HUES64 (cell line): ENCODE data around the gene MECR. TPM values are rescaled to one million over a fixed set of nuclear protein-coding genes. Genes with fewer than 3 reads are reported as not detected.

Experiments used
- H3K27ac ChIP-seq: 2 replicates; pipeline ENCODE4 v1.7.0; 2013; ENCODE audit warnings: low read depth, low read length, inconsistent platforms
- H3K27me3 ChIP-seq: 2 replicates; pipeline ENCODE4 v1.6.1; 2013; ENCODE audit warnings: mild to moderate bottlenecking, low read length; ENCODE audit not compliant: insufficient read depth
- H3K36me3 ChIP-seq: 2 replicates; pipeline ENCODE4 v1.6.1; 2013; ENCODE audit warnings: mild to moderate bottlenecking, low read length; ENCODE audit not compliant: insufficient read depth
- H3K4me1 ChIP-seq: 2 replicates; pipeline ENCODE4 v1.6.1; 2013; ENCODE audit warnings: mild to moderate bottlenecking, low read length, moderate library complexity; ENCODE audit not compliant: insufficient read depth
- H3K4me3 ChIP-seq: 2 replicates; pipeline ENCODE4 v1.5.1; 2013; ENCODE audit warnings: mild to moderate bottlenecking, low read length, moderate library complexity
- H3K9ac ChIP-seq: 2 replicates; pipeline ENCODE4 v1.6.1; 2013; ENCODE audit warnings: mild to moderate bottlenecking, low read depth, low read length
- H3K9me3 ChIP-seq: 2 replicates; pipeline ENCODE4 v1.6.1; 2013; ENCODE audit warnings: low read depth, low read length; ENCODE audit not compliant: insufficient read depth
- WGBS: fragments of 150-250, 120-280 bp; methylation state at CpG from one replicate; pipeline ENCODE4 v1.1.7; 2013; ENCODE audit warnings: missing lambda C conversion rate; 5-methylcytosine and 5-hydroxymethylcytosine counted together
- polyA plus RNA-seq, 2 experiments: library from polyadenylated mRNA; stranded (reverse); fragments of 50-300 nt; gene quantifications; one replicate each; pipeline ENCODE4 v1.2.3, GENCODE V29; 2013

Gene MECR, protein sequence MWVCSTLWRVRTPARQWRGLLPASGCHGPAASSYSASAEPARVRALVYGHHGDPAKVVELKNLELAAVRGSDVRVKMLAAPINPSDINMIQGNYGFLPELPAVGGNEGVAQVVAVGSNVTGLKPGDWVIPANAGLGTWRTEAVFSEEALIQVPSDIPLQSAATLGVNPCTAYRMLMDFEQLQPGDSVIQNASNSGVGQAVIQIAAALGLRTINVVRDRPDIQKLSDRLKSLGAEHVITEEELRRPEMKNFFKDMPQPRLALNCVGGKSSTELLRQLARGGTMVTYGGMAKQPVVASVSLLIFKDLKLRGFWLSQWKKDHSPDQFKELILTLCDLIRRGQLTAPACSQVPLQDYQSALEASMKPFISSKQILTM
- polyA plus RNA-seq (2013, experiment 1 of 2), result 24.9 TPM
- polyA plus RNA-seq (2013, experiment 2 of 2), result 26.4 TPM

DNA sequence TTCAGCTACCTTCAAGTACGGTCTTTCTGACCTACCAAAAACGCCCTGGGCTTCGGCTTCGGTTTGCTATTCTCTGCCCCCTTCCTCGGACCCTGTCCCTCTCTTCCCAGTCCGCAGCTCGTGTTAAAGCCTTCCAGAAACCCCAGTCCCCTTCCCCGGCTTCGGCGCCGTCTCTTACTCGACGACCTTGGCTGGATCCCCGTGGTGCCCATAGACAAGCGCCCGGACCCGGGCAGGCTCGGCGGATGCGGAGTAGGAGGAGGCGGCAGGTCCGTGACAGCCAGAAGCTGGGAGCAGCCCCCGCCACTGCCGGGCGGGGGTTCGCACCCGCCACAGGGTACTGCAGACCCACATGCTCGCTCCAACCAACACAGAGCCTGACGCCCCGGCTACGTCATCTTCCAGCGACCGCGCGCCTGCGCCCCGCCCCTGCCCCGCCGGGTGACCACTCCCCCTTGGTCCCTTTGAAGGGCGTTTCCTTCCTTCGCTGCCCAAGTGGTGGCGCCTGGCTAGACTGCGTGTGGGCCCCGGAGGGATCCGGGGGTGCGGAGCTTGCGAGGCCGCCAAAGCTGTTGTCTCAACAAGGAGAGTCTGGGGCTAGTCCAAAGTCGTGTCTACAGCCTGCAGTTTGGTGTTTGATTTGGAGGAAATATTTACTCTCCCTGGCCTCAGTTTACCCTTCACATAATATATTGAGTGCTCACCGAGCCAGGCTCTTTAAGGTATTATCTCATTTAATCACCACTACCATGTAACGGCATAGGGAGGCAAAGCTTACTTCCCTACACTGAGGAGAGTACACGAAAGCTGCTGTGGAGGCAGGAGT lies at the start of gene MECR:
Gene MECR (minus strand): TSS at position 382 of the 826 bp plus-strand sequence. CDS start 28 bp downstream, at position 354.
- Histone ChIP-seq H3K4me3 (peak within 1 kb of the TSS; percentile 86), H3K27ac (peak within 1 kb of the TSS; percentile 32; the same call in 1 of the 2 replicates)
- WGBS, result 3% methylated on average over 50 of the region's 52 CpGs

GRCh38 chr1:29279951-29280391 lies 49.2 kb upstream of the MECR start:
- Histone ChIP-seq H3K27ac (no peak overlapping the region), H3K9ac (no peak overlapping the region), H3K36me3 (no peaks in the 10 kb centered on the region; the same call in 1 of the 2 replicates), H3K4me3 (no peak overlapping the region), H3K9me3 (no peaks in the 10 kb centered on the region), H3K27me3 (no peaks in the 10 kb centered on the region), H3K4me1 (peaks cover 15% of the 10 kb centered on the region)
- 93% methylated on average over 11 of the region's 11 CpGs for WGBS

More for the DNA sequence above, at the start of gene MECR:
- no peaks in the 10 kb centered on the region for H3K9me3 ChIP-seq
- H3K4me1 ChIP-seq, result peaks cover 8% of the 10 kb centered on the region; the same call in 1 of the 2 replicates
- peaks cover 27% of the 10 kb centered on the region for H3K27me3 ChIP-seq
- H3K36me3 ChIP-seq, result peaks cover 5% of the 10 kb centered on the region; the same call in 1 of the 2 replicates
- H3K9ac ChIP-seq, result peak within 1 kb of the TSS; percentile 78

DNA sequence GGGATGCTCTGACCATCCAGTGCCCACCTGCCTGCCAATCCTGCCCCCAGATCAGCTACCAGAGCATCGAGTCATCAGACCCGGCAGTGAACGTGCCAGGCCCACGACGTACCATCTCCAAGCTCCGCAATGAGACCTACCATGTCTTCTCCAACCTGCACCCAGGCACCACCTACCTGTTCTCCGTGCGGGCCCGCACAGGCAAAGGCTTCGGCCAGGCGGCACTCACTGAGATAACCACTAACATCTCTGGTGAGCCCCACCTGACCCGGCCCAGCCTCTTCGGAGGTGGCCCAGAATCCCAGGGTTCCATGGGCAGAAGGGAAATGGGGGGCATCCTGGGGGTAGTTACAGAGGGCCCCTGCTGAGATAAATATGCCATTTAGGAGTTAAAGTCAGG lies 48.7 kb upstream of the MECR start:
- no peaks in the 10 kb centered on the region; the same call in 1 of the 2 replicates for H3K36me3 ChIP-seq
- no peak overlapping the region for H3K9ac ChIP-seq
- no peak overlapping the region for H3K4me3 ChIP-seq
- peaks cover 15% of the 10 kb centered on the region for H3K4me1 ChIP-seq
- H3K27ac ChIP-seq, result no peak overlapping the region
- 95% methylated on average over 13 of the region's 13 CpGs for WGBS
- H3K27me3 ChIP-seq, result no peaks in the 10 kb centered on the region
- H3K9me3 ChIP-seq, result no peaks in the 10 kb centered on the region

- 88% methylated on average over 3 of the region's 3 CpGs for WGBS
- Histone ChIP-seq H3K27ac (no peak overlapping the region), H3K36me3 (no peaks in the 10 kb centered on the region; the same call in 1 of the 2 replicates), H3K4me3 (no peak overlapping the region), H3K9ac (no peak overlapping the region), H3K9me3 (no peaks in the 10 kb centered on the region), H3K27me3 (no peaks in the 10 kb centered on the region), H3K4me1 (peaks cover 7% of the 10 kb centered on the region; the same call in 1 of the 2 replicates)
These were observed 47.4 kb upstream of the MECR start for GRCh38 chr1:29278124-29278523.

DNA sequence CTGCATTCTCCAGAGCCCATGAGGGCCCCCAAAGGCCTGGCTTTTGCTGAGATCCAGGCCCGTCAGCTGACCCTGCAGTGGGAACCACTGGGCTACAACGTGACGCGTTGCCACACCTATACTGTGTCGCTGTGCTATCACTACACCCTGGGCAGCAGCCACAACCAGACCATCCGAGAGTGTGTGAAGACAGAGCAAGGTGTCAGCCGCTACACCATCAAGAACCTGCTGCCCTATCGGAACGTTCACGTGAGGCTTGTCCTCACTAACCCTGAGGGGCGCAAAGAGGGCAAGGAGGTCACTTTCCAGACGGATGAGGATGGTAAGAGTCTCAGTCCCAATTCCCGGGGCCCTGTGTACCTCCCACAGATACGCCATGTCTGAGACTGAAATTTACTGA lies 44.7 kb upstream of the MECR start:
- 94% methylated on average over 14 of the region's 14 CpGs for WGBS
- no peaks in the 10 kb centered on the region for H3K9me3 ChIP-seq
- H3K4me1 ChIP-seq, result peaks cover 18% of the 10 kb centered on the region
- H3K36me3 ChIP-seq, result no peaks in the 10 kb centered on the region; the same call in 1 of the 2 replicates
- H3K4me3 ChIP-seq, result no peak overlapping the region
- no peak overlapping the region for H3K27ac ChIP-seq
- H3K27me3 ChIP-seq, result no peaks in the 10 kb centered on the region
- no peak overlapping the region for H3K9ac ChIP-seq

GRCh38 chr1:29272147-29272907 lies 41.6 kb upstream of the MECR start:
- peak overlapping the region; percentile 13; the same call in 1 of the 2 replicates for H3K4me3 ChIP-seq
- peak overlapping the region; percentile 39 for H3K27ac ChIP-seq
- H3K27me3 ChIP-seq, result no peaks in the 10 kb centered on the region
- WGBS, result 83% methylated on average over 6 of the region's 6 CpGs
- peak overlapping the region; percentile 32; the same call in 1 of the 2 replicates for H3K9ac ChIP-seq
- peaks cover 18% of the 10 kb centered on the region for H3K4me1 ChIP-seq
- no peaks in the 10 kb centered on the region; the same call in 1 of the 2 replicates for H3K36me3 ChIP-seq
- H3K9me3 ChIP-seq, result no peaks in the 10 kb centered on the region

- no peaks in the 10 kb centered on the region for H3K9me3 ChIP-seq
- WGBS, result 20% methylated on average over 7 of the region's 7 CpGs
- H3K27me3 ChIP-seq, result no peaks in the 10 kb centered on the region
- peak overlapping the region; percentile 17; the same call in 1 of the 2 replicates for H3K4me3 ChIP-seq
- H3K9ac ChIP-seq, result peak overlapping the region; percentile 32; the same call in 1 of the 2 replicates
- H3K27ac ChIP-seq, result peak overlapping the region; percentile 67
- peaks cover 18% of the 10 kb centered on the region for H3K4me1 ChIP-seq
- H3K36me3 ChIP-seq, result no peaks in the 10 kb centered on the region; the same call in 1 of the 2 replicates
These were observed 41.0 kb upstream of the MECR start for GRCh38 chr1:29271724-29272123.

GRCh38 chr1:29270929-29271521 lies 40.3 kb upstream of the MECR start:
- H3K36me3 ChIP-seq, result no peaks in the 10 kb centered on the region; the same call in 1 of the 2 replicates
- peak overlapping the region; percentile 17; the same call in 1 of the 2 replicates for H3K4me3 ChIP-seq
- H3K27me3 ChIP-seq, result no peaks in the 10 kb centered on the region
- H3K27ac ChIP-seq, result peak overlapping the region; percentile 67
- H3K4me1 ChIP-seq, result peaks cover 18% of the 10 kb centered on the region
- WGBS, result 89% methylated on average over 2 of the region's 3 CpGs
- 0 out of 2 replicates have a peak overlapping the region, but pooled peaks have one; percentile 12 for H3K9ac ChIP-seq
- no peaks in the 10 kb centered on the region for H3K9me3 ChIP-seq

DNA sequence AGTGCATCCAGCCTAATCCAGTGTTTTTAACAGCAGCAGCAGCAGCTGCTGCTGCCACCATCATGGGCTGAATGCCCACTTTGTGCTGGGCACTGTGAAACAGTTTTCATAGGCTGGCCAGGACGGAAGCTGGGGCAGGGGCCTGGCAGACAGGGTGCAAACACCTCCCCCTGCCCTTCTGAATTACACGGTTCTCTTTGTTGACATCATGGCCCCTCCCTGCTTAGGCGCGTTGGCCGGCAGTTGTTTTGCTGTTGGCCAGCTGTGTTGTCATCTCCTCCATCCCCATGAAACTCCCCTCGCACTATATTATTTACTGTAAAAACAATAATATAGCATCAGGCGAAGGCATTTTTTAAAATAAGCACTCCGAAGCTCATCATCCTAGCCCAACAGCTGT lies 38.6 kb upstream of the MECR start:
- Histone ChIP-seq H3K27me3 (no peaks in the 10 kb centered on the region), H3K4me1 (peaks cover 18% of the 10 kb centered on the region), H3K9me3 (no peaks in the 10 kb centered on the region), H3K4me3 (no peak overlapping the region), H3K9ac (no peak overlapping the region), H3K27ac (no peak overlapping the region), H3K36me3 (no peaks in the 10 kb centered on the region)
- 83% methylated on average over 8 of the region's 8 CpGs for WGBS
